NT2/D1 (cell line): ENCODE measurements around the gene CENPX.
A peak's percentile ranks its signal among the peaks of the same experiment; 100 is the strongest.

Source experiments
- DNase-seq: peaks from one replicate; pipeline ENCODE4 v3.0.0-alpha.2; 2011; ENCODE audit warnings: low read depth, low spot score
- H3K27me3 ChIP-seq: 2 replicates; pipeline ENCODE4 v1.6.0; 2011; ENCODE audit warnings: mild to moderate bottlenecking; ENCODE audit not compliant: insufficient read length, insufficient read depth
- H3K36me3 ChIP-seq: 2 replicates; pipeline ENCODE4 v1.6.1; 2011; ENCODE audit warnings: mild to moderate bottlenecking, low read length, mixed read lengths; ENCODE audit not compliant: insufficient read depth, insufficient read length
- H3K4me1 ChIP-seq: 2 replicates; pipeline ENCODE4 v1.5.1; 2011; ENCODE audit not compliant: insufficient read depth, insufficient read length
- H3K4me3 ChIP-seq: 2 replicates; pipeline ENCODE4 v1.5.1; 2011; ENCODE audit warnings: low read depth; ENCODE audit not compliant: insufficient read length
- H3K9ac ChIP-seq: 2 replicates; pipeline ENCODE4 v1.6.0; 2011; ENCODE audit warnings: low read depth; ENCODE audit not compliant: insufficient read length
- H3K9me3 ChIP-seq: 2 replicates; pipeline ENCODE4 v1.5.1; 2011; ENCODE audit warnings: mild to moderate bottlenecking, low read length; ENCODE audit not compliant: insufficient read depth
- SUZ12 ChIP-seq: IDR thresholded peaks from 2 replicates; pipeline ENCODE4 v1.6.1; 2011; ENCODE audit not compliant: insufficient read length, insufficient read depth; ENCODE audit errors: extremely low read depth
- YY1 ChIP-seq: IDR thresholded peaks from 2 replicates; pipeline ENCODE4 v1.6.1; 2011; ENCODE audit not compliant: insufficient read length, insufficient read depth
- ZNF274 ChIP-seq: IDR thresholded peaks from 2 replicates; pipeline ENCODE4 v1.6.1; 2011; ENCODE audit warnings: mild to moderate bottlenecking, low read depth, low read length

Gene CENPX

DNA sequence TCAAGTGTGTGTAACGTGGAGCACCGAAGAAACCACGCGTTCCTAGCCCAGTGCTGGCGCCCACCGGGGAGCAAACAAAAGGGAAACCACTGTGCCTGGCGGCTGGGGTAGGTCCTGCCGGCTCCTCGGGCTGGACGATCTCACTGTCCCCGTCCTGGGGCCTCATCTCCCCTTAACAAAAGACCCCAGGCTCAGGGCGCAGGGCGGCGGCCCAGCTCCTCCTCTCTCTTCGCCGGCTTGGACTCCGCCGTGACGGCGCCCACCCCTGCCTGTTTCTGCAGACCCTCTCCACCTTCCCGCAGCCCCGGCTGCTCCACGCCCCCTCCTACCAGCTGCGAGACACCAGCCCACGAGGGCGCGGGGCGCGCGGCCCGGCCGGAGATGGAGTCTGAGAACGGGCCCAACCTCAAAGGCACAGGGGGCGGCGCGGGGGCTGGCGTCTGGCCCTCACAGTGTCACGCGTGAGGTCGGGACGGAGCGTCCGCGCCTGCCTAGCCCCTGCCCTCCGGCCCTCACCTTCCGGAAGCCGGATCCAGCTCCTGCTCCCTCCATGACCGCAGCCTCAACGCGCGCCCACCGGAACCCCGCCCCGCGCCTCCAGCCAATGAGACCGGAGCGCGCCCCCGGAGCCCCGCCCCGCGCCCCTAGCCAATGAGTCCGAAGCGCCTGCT, at the start of gene CENPX:
Gene CENPX (minus strand): TSS at position 569 of the 671 bp plus-strand sequence. CDS start 17 bp downstream, at position 552.
- TF ChIP-seq YY1, result no peak
- no peak for TF ChIP-seq ZNF274
- TF ChIP-seq SUZ12, result no peak
- Histone ChIP-seq H3K4me1 (peaks cover 26% of the 10 kb centered on the region), H3K9me3 (no peaks in the 10 kb centered on the region), H3K27me3 (peaks cover 15% of the 10 kb centered on the region), H3K36me3 (peaks cover 41% of the 10 kb centered on the region), H3K9ac (peak within 1 kb of the TSS; percentile 96), H3K4me3 (peak within 1 kb of the TSS; percentile 94)
- no peak for DNase-seq

DNA sequence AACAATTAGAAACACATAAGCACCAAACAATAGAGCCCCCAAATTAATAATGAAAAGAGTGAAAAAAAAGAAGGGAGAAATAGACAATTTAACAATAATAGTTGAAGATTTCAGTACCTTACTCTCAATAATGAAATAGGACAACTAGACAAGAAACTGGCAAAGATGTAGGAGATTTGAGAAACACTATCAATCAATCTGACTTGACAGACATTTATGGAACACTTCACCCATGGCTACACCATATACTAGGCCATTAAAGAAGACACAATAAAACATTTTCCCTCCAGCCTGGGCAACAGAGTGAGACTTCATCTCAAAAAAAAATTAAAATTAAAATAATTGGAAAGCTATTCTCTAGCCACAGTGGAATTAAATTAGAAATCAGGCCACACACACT, 47.9 kb upstream of the CENPX start:
- H3K9ac ChIP-seq, result no peak overlapping the region
- no peaks in the 10 kb centered on the region for H3K27me3 ChIP-seq
- TF ChIP-seq SUZ12, result no peak
- no peaks in the 10 kb centered on the region for H3K9me3 ChIP-seq
- H3K4me3 ChIP-seq, result no peak overlapping the region
- no peaks in the 10 kb centered on the region for H3K4me1 ChIP-seq
- DNase-seq, result no peak
- H3K36me3 ChIP-seq, result no peaks in the 10 kb centered on the region

DNA sequence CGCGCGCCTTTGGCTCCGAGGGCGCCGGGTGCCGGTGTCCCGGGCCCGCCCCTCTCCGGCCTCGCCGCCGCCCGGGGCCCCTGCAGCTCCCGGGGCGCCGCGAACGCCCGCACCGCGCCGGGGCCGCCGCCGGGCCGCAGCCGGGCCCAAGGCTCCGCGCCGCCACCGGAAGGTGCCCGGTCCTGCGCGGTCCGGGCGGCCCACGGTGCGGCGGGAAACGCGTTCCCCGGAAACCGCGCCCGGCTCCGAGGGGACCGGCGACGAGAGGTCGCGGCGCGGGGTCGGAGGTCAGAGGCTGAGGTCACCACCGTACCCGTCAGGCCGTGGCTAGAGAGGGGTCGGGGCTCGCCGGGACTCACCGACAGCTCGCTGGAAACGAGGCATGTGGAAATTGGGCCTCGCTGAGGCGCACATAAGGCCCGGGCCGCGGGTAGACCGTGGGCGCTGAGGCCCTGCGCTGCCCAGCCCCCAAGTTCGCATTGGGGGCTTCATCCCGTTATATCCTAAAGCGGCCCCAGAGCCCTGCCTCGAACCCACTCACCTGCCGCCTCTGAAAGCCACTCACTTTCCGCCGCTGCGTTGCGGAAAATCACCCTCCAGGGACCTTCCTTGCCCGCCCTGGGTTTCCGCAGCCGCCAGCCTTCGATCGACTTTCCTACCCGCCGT, 43.1 kb upstream of the CENPX start, which contains the start of gene DUS1L:
Gene DUS1L (minus strand): TSS at position 167 of the 666 bp plus-strand sequence. CDS start 745 bp downstream, outside the sequence.
- DNase-seq, result no peak
- no peak for TF ChIP-seq SUZ12
- TF ChIP-seq YY1, result no peak
- TF ChIP-seq ZNF274, result no peak
- Histone ChIP-seq H3K9ac (peak within 1 kb of the TSS; percentile 95), H3K27me3 (no peaks in the 10 kb centered on the region), H3K9me3 (no peaks in the 10 kb centered on the region), H3K36me3 (peaks cover 39% of the 10 kb centered on the region), H3K4me3 (peak within 1 kb of the TSS; percentile 92), H3K4me1 (peaks cover 6% of the 10 kb centered on the region)

GRCh38 chr17:82065193-82065637, 42.5 kb upstream of the CENPX start:
- TF ChIP-seq SUZ12 (no peak), YY1 (no peak), ZNF274 (no peak)
- no peak for DNase-seq
- H3K27me3 ChIP-seq, result no peaks in the 10 kb centered on the region

DNA sequence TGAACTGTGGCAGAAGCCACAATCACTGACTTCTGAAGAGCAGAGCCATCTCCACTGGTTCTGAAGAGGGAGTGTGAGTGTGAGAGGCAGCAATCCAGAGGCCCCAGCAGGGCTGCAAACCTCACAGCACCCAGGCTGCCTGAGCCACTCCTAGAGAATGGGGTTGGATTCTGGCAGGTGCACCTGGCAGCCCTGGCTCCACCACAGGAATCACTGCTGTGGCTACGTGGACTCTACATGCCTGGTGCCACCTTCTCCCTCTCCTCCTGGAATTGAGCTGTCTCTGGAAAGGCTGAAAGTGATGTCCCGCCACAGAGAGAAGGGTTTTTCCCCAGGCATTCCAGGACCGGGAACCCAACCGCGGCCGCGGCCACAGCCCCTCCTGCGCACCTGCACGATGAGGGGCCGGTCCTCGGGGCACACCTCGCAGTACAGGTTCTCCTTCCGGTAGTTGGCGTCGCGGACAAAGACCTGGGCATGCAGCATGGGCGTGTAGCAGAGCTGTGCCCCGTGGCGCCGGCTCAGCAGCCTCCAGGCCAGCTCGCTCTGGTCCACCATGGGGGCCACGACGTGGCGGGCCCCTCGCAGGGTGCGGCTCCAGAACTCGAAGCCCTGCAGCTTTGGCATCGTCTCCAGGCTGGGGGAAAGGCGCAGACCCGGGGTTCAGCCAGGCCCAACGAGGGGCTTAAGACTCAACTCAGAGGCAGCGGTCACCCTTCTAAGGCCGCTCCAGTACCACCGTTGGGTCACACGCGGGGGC, 41.9 kb upstream of the CENPX start:
- TF ChIP-seq YY1 (no peak), SUZ12 (no peak), ZNF274 (no peak)
- Histone ChIP-seq H3K4me3 (peak overlapping the region; percentile 92), H3K9ac (peak overlapping the region; percentile 95), H3K27me3 (no peaks in the 10 kb centered on the region), H3K9me3 (no peaks in the 10 kb centered on the region), H3K36me3 (peaks cover 51% of the 10 kb centered on the region), H3K4me1 (peaks cover 6% of the 10 kb centered on the region)
- DNase-seq, result no peak

More at GRCh38 chr17:82065193-82065637, 42.5 kb upstream of the CENPX start:
- Histone ChIP-seq H3K9ac (peak overlapping the region; percentile 95), H3K36me3 (peaks cover 45% of the 10 kb centered on the region), H3K9me3 (no peaks in the 10 kb centered on the region), H3K4me1 (peaks cover 6% of the 10 kb centered on the region), H3K4me3 (peak overlapping the region; percentile 92)

- Histone ChIP-seq H3K36me3 (peaks cover 60% of the 10 kb centered on the region), H3K4me1 (peaks cover 6% of the 10 kb centered on the region), H3K9ac (no peak overlapping the region), H3K9me3 (no peaks in the 10 kb centered on the region), H3K4me3 (no peak overlapping the region), H3K27me3 (no peaks in the 10 kb centered on the region)
- no peak for DNase-seq
- no peak for TF ChIP-seq SUZ12
- TF ChIP-seq YY1, result no peak
- TF ChIP-seq ZNF274, result no peak
Observed at GRCh38 chr17:82063424-82064415, 41.0 kb upstream of the CENPX start.
